ENCODE measurements around the gene COX8C.
"Not testable (repeated sequence)": the region's sequence is repeated elsewhere in the genome, so short reads cannot be mapped to it uniquely, and the experiment has no call there.

The COX8C gene

GRCh38 chr14:93322929-93323599 lies 23.9 kb upstream of the COX8C start:
- DNase-seq = no peak

- no peak for DNase-seq
Measured at GRCh38 chr14:93323600-93324174, 23.3 kb upstream of the COX8C start.

- no peak for DNase-seq
Measured at GRCh38 chr14:93326196-93326595, 20.8 kb upstream of the COX8C start.

GRCh38 chr14:93328546-93328945 lies 18.4 kb upstream of the COX8C start:
- DNase-seq = no peak

GRCh38 chr14:93329965-93330608 lies 16.9 kb upstream of the COX8C start:
- no peak for DNase-seq

- DNase-seq = no peak
Measured at GRCh38 chr14:93330609-93331000, 16.4 kb upstream of the COX8C start.

GRCh38 chr14:93331002-93331727 lies 15.8 kb upstream of the COX8C start:
- no peak for DNase-seq

GRCh38 chr14:93331728-93332396 lies 15.1 kb upstream of the COX8C start:
- DNase-seq = no peak

- DNase-seq = no peak
Measured at GRCh38 chr14:93332397-93332852, 14.6 kb upstream of the COX8C start.

- peak; percentile 97 for DNase-seq
Measured at GRCh38 chr14:93332853-93333630, 13.9 kb upstream of the COX8C start, which contains the start of gene BTBD7. Gene BTBD7 (minus strand): TSS chr14:93333036. CDS start chr14:93296051, 36,985 bp downstream.

- no peak for DNase-seq
Measured at GRCh38 chr14:93333631-93334103, 13.3 kb upstream of the COX8C start.

- no peak for DNase-seq
Measured at GRCh38 chr14:93337143-93337753, 9.7 kb upstream of the COX8C start.

GRCh38 chr14:93337884-93338283 lies 9.1 kb upstream of the COX8C start:
- no peak for DNase-seq

- no peak for DNase-seq
Measured at GRCh38 chr14:93343266-93343665, 3.7 kb upstream of the COX8C start.

GRCh38 chr14:93343797-93344196 lies 3.2 kb upstream of the COX8C start:
- DNase-seq = no peak

GRCh38 chr14:93347850-93348249 lies 868 bp downstream of the COX8C start:
- DNase-seq = no peak

- DNase-seq = no peak
Measured at GRCh38 chr14:93348292-93348691, 1.3 kb downstream of the COX8C start.

- DNase-seq = not testable (repeated sequence)
Measured at GRCh38 chr14:93354873-93355272, 7.9 kb downstream of the COX8C start.

- DNase-seq = no peak
Measured at GRCh38 chr14:93368996-93369712, 22.2 kb downstream of the COX8C start.

- DNase-seq = no peak
Measured at GRCh38 chr14:93369713-93370266, 22.8 kb downstream of the COX8C start.

Measured in right hindlimb (tissue), 1 donor.